Stimulated activated CD4-positive, alpha-beta T cell treated with anti-CD3 and anti-CD28 coated beads, Interleukin-2, amount 100 ng/mL, for 24 hours (primary cell): ENCODE data around the gene NADK2.
"Not testable (repeated sequence)": the region's sequence is repeated elsewhere in the genome, so short reads cannot be mapped to it uniquely, and the experiment has no call there.

Source experiments
- DNase-seq, 2 donors: peaks; one replicate each; pipeline ENCODE4 v3.0.0-alpha.2; 2020

NADK2 gene

DNA sequence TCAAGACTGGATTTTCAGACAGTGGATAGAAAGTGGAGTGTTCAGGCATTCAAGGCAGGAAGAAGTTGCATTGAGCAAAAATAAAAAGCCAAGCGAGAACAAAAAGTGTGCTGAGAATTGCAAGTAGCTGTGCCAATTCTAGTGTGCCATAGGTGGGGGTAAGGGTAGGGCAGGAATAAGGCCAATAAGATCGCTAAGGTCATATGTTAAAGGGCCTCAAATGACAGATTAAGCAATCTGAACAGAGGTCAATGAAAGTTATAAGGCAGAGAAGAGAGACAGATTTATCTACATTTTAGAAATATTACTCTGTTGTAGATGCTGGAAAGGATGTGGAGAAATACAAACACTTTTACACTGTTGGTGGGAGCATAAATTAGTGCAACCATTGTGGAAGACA, 36.4 kb downstream of the NADK2 start:
- no peak for DNase-seq

DNA sequence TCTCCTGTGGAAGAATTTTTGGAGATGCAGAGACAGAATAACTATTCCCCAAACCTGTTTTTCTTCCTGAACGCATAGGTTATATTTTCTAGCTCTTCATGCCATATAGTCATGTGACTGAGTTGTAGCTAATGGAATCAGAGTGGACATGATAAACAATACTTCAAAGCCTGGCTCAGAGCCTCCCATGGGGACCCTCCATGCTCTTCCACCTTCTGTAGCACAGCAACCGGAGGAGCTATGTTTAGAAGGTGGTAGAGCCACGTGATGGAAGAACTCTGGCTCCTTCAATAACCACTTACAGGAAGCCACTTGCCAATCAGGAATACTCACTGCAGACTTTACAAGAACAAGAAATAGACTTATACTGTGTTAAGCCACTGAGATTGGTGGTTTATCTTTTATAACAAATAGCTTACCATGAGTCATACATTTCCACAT, 39.2 kb downstream of the NADK2 start:
- no peak for DNase-seq

DNA sequence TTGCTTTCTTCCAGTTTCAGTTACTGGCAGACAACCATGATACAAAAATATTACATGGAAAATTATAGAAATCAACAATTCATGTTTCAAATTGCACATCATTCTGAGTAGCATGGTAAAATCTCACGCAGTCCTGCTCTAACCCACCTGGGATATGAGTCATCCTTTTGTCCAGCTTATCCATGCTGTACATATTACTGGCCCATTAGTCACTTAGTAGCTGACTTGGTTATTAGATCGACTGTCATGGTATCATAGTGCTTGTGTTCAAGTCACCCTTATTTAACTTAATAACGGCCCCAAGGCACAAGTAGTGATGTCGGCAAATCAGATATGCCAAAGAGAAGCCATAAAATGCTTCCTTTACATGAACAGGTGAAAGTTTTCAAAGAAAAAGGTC, 41.2 kb downstream of the NADK2 start:
- no peak for DNase-seq

DNA sequence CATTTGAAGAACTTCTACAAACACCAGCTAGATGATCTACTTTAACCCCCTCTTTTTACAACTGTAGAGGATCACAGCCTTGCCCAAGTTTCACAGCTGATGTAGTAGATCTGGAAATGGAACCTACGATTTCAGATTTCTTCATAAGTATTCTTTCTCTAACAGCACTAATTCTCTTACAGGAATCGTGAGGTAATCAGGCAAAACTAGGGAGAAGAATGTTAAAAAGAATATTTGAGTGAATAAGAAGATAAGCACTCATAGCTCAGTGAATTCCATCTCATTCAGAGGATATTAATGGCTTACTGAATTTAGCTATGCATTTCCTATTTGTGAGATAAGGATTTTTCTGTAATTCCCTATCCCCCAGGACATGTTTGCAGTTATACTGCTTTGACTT, 42.1 kb downstream of the NADK2 start:
- DNase-seq = no peak

DNA sequence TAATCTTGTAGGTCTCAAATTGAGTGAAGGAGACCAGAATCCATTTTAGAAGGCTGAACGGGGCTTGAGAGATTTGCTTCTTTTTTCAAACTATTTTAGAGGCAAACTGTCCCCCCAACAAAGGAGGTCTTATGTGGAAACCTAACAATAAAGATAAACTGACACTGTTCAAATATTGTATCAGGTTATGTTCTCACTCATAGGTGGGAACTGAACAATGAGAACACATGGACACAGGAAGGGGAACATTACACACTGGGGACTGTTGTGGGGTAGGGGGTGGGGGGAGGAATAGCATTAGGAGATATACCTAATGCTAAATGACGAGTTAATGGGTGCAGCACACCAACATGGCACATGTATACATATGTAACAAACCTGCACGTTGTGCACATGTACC, 42.9 kb downstream of the NADK2 start:
- DNase-seq = not testable (repeated sequence)

DNA sequence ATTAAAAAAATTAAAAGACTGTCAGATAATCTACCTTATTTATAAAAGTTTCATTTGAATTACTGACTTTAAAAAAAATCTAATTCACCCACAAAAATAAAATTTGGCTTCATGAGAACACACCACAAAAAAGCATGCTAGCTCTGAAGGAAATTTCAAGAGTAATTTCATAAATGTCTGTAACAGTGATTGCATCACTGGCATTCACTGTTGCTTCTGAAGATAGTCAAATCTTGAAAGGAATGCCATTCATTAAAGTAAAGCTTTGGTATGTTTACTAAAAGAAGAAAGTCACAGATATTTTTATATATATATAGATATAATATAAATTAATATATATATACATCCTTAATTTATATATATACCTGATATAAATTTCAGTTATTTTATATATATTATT, 43.4 kb downstream of the NADK2 start:
- no peak for DNase-seq

DNA sequence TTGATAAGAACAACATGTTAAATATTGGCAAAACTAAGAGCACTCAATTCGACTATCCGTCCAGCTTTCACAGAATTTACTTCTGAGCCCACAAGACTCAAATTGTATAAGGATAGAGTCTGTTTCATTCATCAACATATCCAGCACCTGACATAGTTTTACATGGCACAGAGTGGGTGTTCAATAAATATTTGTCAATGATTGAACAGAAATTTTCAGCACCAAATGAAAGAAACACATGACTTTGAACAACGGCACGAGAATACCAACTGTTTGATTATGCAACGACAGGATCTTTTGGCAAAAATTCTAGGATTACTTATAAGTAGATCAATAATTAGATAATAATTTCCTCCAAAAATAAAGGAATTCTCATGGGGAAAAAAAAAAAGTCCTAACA, 48.0 kb downstream of the NADK2 start:
- no peak for DNase-seq

DNA sequence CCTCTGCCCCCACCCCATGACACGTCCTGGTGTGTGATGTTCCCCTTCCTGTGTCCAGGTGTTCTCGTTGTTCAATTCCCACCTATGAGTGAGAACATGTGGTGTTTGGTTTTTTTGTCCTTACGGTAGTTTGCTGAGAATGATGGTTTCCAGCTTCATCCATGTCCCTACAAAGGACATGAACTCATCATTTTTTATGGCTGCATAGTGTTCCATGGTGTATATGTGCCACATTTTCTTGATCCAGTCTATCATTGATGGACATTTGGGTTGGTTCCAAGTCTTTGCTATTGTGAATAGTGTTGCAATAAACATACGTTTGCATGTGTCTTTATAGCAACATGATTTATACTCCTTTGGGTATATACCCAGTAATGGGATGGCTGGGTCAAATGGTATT, 57.3 kb downstream of the NADK2 start:
- not testable (repeated sequence) for DNase-seq

DNA sequence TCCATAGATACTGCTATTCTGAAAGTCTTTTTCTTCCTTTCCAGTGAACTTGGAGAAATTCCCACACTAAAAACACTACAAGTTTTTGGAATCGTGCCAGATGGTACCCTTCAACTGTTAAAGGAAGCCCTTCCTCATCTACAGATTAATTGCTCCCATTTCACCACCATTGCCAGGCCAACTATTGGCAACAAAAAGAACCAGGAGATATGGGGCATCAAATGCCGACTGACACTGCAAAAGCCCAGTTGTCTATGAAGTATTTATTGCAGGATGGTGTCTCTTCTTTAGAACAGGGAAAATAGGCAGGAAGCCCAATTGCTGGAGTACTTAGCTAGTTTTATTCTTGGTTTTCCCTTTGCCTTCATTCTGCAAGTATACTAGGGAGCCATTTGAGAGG, 60.0 kb downstream of the NADK2 start:
- DNase-seq = no peak

DNA sequence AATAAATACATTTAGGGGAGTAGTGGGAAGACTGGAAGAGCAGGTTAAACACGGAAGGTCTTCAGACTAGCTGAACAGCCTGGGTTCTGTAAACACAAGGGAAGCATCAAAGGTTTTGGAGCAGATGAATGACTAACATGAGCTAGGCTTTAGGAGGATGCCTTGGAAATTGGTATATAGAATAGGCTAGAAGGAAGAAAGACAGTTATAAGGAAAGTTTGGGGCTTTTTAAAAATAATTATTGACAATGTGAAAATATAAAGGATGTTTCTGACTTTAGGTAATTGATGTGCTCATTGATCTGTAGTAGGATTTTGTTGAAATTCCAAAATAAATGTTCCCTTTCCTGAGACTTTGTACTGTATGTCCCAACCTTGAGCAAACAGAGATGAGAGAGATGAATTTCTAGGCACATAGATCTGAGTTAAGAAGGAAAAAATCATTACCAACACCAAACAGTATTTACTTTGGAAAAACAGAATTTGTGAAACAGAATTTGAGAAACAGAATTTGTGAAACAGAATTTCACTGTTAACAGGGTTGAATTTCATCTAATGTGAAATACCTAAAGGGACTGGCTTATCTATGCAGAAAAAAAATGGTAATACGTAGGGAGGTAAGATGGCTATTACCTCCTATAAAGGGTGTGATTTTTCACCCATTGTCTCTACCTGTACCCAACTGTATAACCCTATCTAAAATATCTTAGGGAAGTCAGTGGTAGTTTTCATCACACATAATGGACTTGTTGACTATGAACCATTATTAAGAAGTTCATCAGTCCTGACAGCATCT, 61.0 kb downstream of the NADK2 start:
- no peak for DNase-seq

DNA sequence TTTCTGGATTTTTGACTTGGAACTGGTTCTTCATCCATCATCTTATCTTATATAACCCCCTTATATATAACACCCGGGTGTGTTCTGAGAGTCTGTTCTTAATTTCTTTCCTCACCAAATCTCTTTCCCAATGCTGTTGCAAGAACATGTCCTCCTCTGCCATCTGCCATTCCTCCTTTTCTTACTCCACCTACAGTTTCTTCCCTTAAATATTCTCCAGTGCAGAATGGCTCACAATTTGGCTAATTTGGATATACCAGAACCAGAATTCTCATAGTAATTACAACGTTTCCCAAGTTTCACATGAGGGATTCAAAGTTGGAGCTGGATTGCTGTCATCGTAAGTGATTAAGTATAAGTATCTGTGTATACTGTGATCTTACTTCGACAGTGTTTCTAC, 61.8 kb downstream of the NADK2 start:
- no peak for DNase-seq

DNA sequence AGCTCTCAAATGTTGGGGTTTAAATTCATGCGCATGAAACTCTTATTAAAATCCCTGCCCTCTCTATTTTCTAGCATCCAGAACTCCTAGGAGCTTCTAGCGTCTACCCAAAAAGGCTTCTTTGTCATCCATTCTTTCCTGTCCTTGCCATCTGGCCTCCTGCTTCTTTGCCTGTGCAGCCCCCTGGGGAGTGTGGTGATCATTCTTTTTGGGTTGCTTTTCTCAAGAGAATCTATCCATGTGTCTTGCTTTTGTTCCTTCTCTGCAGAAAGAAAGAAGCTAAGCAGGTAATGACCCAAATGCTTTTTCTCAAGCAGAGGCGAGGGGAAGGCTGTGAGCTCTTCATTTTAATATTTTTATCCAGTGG, 63.2 kb downstream of the NADK2 start:
- no peak for DNase-seq

DNA sequence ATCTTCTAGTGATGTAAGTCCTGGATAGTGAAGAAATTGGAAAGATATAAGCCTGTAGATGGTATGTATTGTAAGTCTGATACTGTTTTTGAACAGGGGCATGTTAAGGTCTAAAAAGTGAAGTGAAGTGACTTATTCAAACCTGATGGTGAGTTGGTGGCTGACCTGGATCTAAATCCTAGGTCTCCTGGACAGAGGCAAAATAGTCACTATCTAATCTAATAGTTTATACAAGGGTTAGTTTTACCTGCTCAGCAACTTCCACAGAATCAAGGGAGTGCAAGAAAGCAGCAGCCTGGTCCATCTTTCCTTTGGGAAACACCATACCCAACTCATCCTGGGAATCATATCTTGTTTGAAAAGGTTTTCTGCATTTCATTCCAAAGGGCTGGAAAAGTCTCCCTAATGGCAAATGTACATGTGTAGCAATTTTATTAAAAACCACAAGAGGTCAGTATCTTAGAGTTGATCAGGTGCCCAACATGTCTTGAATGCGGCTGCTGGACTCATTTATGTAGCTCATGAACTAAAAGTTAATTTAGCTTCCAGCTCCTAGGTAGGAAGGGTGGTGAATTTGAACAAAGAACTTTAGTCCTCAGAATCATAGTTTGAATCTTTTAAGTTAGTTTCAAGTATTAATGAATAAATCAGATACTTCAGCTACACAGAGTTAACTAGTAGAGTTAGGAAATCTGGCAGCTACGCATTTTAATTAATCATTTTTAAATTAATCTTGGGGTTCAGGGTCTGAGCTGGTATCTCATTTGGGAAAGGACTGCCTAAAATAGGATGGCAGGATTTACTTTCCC, 63.8 kb downstream of the NADK2 start:
- DNase-seq = no peak

DNA sequence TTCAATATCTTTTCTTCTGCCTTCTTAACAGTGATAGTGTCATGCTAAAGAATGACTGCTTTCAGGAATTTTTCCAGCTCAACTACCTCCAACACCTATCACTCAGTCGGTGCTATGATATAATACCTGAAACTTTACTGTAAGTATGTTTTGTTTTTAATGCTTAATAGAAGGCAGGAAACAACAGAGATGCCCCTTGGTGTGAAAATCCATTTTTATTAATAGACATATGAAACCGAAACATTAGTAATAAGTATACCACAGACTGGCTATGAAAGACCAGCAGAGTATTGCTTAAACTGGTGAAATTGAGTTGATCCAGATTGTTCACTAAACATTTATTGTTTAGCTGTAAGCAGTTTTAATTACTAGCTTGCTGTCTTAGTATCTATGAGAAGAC, 64.6 kb downstream of the NADK2 start:
- DNase-seq = no peak

DNA sequence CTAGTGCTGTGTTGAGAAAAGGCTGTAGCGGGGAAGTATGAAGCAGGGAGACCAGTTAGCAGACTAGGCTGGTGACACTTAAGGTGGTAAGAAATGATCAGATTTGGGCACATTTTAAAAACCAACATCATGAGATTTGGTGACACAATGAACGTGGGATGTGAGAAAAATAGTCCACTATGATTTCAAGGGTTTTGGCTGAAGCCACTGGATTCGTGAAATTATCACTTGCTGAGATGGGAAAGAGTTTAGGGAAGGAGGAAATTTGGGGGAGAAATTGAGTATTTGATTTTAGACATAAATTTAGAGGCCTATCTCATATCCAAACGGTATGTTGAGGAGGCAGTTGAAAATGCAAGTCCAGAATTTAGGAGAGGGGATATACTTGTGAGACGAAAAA, 66.7 kb downstream of the NADK2 start:
- DNase-seq = no peak

DNA sequence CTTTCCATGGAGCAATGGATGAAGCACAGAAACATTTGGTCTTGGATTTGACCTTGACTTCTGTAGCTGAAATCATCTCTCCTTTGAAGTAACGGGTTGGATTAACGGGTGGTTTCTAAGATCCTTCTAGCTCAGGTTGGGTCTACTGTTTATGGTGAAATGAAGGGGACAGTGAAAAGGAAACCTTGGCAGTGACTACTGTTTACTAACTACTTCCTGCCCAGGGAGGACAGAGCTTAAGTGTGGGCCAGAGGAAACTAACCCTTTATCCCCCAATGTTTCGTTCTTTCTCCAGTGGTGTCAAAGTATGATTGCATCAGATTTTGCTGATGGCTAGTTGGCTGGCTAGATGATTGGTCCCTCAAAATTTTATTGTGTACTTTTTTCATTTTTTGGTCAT, 67.6 kb downstream of the NADK2 start:
- no peak for DNase-seq

DNA sequence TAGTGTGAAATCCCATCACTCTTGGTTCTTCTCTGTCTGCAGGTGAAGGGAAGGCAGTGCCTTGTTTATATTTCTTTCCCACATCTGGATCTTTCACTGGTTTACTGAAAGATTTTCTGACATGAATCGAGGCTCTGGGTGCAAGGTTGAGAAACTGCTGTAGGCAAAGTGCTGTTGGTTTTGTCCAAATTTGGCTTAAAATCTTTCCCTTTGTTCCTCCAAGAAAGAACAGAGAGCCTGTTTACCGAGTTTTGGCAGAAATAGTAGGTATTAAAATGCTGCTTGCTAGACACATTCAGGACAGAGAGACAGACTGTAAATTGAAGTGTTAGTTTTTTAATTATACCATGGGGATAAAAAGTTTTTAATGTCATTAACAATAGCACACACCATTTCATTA, 68.3 kb downstream of the NADK2 start:
- DNase-seq = no peak

DNA sequence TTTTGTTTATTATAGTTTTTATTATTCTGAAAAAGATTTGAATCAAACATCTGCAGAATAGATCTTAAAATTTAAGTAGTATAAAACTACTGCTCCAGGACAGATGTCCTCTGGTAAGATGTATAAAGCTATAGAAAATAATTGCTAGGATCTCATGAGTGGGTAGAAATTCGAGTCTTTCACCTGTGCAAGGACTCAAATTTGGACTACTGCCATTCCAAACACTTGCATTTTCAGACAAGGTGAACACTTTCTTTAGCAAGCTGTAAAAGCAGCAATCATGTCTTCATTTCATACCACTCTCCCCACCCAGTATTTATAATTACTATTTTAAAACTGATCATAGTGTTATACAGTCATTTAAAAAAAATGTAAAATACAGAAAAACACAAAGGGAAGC, 69.1 kb downstream of the NADK2 start:
- DNase-seq = no peak

DNA sequence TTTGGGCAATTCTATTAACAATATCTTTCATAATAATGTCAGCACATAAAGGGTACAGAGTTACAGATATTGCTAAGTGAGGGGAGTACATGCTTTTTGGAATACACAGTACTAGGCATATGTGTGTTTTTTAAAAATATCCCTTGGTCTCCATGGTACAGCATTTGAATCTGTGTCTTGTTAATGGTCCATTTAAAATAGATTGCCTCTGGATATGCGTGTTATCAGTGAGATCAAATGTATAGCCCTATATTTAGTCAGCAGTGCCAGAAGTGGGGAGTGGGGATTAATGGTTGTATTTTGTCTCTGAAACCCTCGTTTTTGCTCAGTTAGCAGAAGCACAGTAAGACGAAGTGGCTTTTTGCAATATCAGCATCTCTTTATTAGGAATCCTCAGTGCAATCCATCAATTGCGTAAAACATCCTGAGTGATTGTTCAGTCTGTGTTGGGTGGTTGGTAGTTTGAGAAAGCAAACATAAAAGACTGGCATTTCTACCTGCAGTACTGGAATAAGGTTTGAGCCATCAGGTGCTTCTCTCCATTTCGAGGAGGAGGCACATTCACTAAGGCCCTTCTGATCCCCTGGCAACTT, 70.8 kb downstream of the NADK2 start:
- no peak for DNase-seq

DNA sequence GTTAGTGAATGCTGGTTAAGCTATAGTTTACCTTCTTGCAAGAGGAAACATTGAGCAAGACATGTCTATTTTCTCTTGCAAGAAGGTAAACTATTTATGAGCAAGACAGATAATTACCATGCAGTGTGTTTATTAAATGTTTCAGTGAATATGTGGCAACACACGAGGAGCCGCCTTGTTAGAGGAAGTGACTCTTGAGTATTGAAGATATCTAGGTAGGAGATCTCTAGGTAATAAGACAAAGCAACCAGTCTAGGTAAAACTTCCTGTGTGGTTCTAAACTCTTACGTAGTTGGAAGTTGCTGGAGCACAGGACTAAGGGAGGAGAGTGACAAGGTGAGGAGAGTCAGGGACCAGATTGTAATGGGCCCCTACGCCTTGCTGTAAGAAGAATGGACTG, 73.0 kb downstream of the NADK2 start:
- DNase-seq = no peak

DNA sequence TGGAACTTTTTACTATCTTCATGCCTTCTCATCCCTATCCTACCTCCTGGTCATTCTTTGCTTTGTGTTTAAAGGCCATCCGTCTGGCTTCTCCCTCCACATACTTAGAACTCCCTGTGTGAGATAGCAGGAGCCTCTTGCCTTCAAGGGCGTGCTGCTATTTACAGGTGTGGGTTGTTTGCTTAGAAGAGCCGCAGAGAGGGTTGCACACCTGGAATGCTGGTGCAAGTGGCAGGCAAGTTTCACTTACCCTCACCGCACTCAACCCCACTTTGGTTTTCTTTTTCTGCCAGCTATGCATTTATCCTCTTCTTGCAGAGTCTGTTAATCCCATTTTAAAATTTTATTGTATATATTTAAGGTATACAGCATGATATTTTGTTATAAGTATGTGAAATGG, 77.3 kb downstream of the NADK2 start:
- no peak for DNase-seq

DNA sequence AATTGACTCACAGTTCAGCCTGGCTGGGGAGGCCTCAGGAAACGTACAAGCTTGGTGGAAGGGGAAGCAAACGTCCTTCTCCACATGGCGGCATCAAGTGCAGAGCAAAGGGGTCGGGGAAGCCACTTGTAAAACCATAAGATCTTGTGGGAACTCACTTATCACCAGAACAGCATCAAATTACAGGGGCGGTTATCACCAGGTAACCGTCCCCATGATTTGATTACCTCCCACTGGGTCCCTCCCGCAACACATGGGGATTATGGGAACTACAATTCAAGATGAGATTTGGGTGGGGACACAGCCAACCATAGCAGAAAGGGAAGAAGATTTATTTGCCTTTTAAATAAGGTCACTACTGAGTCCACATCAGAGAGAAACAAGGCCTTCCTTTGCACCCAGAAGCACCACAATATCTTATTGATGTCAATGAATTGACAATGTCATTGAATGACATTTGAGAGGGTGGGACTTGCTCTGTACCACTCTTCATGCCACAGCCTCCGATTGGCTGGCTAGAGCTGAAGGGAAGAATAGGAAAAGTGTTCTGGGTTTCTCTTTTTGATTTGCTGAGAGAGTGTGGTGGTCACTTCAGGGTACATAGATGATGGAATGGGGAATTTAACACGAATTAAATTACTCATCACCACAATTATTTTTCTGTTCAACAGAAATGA, 78.8 kb downstream of the NADK2 start:
- no peak for DNase-seq

DNA sequence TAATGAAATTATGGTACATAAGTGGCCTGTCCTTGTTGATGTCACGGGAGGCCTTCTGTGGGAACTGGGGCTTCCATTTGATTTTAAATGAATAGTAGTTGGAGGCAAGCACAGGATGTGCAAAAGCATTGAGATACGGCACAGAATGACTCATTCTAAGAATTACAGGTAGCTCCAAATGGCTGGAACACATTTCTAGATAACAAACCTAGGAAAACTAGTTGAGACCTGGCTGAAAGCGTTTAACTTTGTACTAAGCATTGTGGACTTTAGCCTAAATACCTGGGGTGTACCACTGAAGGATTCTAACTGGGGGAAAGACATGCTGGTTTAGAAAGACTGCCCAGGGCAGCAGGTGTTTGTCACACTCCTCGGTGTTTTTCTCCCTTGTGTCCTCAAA, 80.4 kb downstream of the NADK2 start:
- DNase-seq = no peak

DNA sequence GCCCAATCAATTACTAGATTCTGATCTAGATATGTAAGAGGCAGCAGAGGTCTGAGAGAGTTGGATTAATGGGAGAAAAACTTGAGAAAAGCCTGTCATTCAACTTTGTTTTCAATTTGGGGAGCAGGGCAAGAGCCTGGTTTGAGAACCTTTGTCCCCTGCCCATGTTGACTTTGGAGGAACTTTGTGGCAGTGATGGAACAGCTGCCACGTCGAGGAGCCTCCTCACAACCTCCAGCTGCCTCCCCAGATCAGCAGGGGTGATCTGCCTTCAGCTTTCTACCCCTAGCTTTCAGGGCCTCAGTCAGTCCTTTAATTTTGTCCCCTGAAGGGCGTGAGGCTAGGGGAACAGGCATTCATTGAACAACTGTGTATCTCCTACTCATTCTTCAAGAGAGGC, 81.1 kb downstream of the NADK2 start:
- no peak for DNase-seq
